Upper lobe of left lung (tissue), 6 donors: Measurements from ENCODE around the gene RRH. TPM values are rescaled to one million over a fixed set of nuclear protein-coding genes. Genes with fewer than 3 reads are reported as not detected.

Source experiments
- ATAC-seq, 2 donors: fragments of 200-7000 bp; cut with Tn5 transposase; one replicate each; pipeline ENCODE4 v1.9.1; 2022; ENCODE audit warnings: mild to moderate bottlenecking in 2 of 2, moderate library complexity in 2 of 2; ENCODE audit not compliant: low FRiP score in 2 of 2
- DNase-seq, 2 donors: peaks; one replicate each; pipeline ENCODE4 v3.0.0-alpha.2; 2019 to 2020
- H3K27ac ChIP-seq, 4 donors: fragments of 200-600 bp; sonication (generic); one replicate each; pipeline ENCODE4 v1.5.1; 2016 to 2019
- H3K27me3 ChIP-seq, 4 donors: fragments of 200-600 bp; sonication (generic); one replicate each; pipeline ENCODE4 v1.5.1; 2017 to 2019
- H3K36me3 ChIP-seq, 4 donors: fragments of 200-600 bp; sonication (generic); one replicate each; pipeline ENCODE4 v1.5.1; 2016 to 2019
- H3K4me1 ChIP-seq, 4 donors: fragments of 200-600 bp; sonication (generic); one replicate each; pipeline ENCODE4 v1.5.1; 2018 to 2019
- H3K4me3 ChIP-seq, 4 donors: fragments of 200-600 bp; sonication (generic); one replicate each; pipeline ENCODE4 v1.5.1; 2017 to 2019; ENCODE audit warnings: mild to moderate bottlenecking in 2 of 4, moderate library complexity in 1 of 4
- H3K9me3 ChIP-seq, 4 donors: fragments of 200-600 bp; sonication (generic); one replicate each; pipeline ENCODE4 v1.5.1; 2018 to 2019
- EP300 ChIP-seq, 4 donors: sonication (generic); formaldehyde crosslinking; IDR thresholded peaks; one replicate each; pipeline ENCODE4 v1.5.1; 2017; ENCODE audit warnings: antibody characterized with exemption in 4 of 4, control low read depth in 2 of 4
- POLR2A ChIP-seq, 4 donors: fragments of 450-650 bp; IDR thresholded peaks; one replicate each; pipeline ENCODE4 v1.5.1; 2016 to 2017; ENCODE audit warnings: antibody characterized with exemption in 4 of 4, mild to moderate bottlenecking in 2 of 4
- POLR2AphosphoS5 ChIP-seq, 2 donors: sonication (generic); formaldehyde crosslinking; IDR thresholded peaks; one replicate each; pipeline ENCODE4 v1.5.1; 2017; ENCODE audit warnings: antibody characterized with exemption in 2 of 2
- WGBS, 2 donors: methylation state at CpG; one replicate each; pipeline ENCODE4 v1.1.5; 2017 to 2018; 5-methylcytosine and 5-hydroxymethylcytosine counted together
- total RNA-seq, 6 donors: library from RNA; depleted of rRNA in 4 of 6; stranded (reverse); fragments of >200 nt in 4 of 6; gene quantifications; one replicate each; pipeline versions ENCODE4 v1.1.0 to v1.2.1, GENCODE V29; 2016 to 2021
- TF ChIP-seq, protein P1 (sequence below), 6 experiments: fragments of 450-650 bp in 4 of 6; fragments of 200-600 bp in 2 of 6; sonication (generic) in 2 of 6; IDR thresholded peaks; one replicate each; pipeline ENCODE4 v1.5.1; 2016 to 2019; ENCODE audit warnings: antibody characterized with exemption in 6 of 6
- donor health status: DM: no; HTN: no; CAD: no; lungs with moderate emphysema.
- donor health status: DM: no; HTN: yes; CAD: no; lungs with severe emphysema.

RRH gene
- total RNA-seq, 6 donors from 2014 or later, result 0.46 TPM; not detected in 5

DNA sequence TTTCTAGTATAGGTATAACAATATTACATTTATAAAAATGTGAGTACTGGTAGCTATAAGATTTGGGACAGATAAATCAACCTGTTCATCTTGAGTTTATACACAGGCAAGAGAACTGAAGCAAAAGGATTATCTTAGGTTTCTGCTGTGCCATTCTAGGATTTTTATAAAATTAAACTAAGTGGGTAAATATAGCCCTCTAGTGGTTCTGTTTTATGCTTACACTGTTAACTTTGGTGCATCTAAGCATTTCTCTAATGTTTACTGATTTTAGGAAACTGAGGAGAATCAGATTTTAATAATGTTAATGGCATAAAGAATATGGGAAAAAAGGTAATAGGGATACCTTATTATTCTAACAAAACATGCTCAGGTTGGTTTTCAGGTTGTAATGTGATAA lies 1.1 kb upstream of the RRH start:
- no peaks in the 10 kb centered on the region for H3K27me3 ChIP-seq
- no peaks in the 10 kb centered on the region for H3K4me1 ChIP-seq
- ATAC-seq (peak in 1 of 2 donors; percentile 64), DNase-seq (no peak)
- peaks cover 4 to 35% (median 5%) of the 10 kb centered on the region in 4 donors for H3K36me3 ChIP-seq
- H3K9me3 ChIP-seq, result no peaks in the 10 kb centered on the region
- no peak overlapping the region for H3K27ac ChIP-seq
- no peak overlapping the region for H3K4me3 ChIP-seq
- TF ChIP-seq, protein P1, sequence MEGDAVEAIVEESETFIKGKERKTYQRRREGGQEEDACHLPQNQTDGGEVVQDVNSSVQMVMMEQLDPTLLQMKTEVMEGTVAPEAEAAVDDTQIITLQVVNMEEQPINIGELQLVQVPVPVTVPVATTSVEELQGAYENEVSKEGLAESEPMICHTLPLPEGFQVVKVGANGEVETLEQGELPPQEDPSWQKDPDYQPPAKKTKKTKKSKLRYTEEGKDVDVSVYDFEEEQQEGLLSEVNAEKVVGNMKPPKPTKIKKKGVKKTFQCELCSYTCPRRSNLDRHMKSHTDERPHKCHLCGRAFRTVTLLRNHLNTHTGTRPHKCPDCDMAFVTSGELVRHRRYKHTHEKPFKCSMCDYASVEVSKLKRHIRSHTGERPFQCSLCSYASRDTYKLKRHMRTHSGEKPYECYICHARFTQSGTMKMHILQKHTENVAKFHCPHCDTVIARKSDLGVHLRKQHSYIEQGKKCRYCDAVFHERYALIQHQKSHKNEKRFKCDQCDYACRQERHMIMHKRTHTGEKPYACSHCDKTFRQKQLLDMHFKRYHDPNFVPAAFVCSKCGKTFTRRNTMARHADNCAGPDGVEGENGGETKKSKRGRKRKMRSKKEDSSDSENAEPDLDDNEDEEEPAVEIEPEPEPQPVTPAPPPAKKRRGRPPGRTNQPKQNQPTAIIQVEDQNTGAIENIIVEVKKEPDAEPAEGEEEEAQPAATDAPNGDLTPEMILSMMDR (IDR thresholded peaks at IDR 0.05), result peak in 4 of 6 experiments; percentile 10 to 41 (median 28)
- no peak for TF ChIP-seq EP300 (IDR thresholded peaks at IDR 0.05)
- no peak for TF ChIP-seq POLR2AphosphoS5 (IDR thresholded peaks at IDR 0.05)

DNA sequence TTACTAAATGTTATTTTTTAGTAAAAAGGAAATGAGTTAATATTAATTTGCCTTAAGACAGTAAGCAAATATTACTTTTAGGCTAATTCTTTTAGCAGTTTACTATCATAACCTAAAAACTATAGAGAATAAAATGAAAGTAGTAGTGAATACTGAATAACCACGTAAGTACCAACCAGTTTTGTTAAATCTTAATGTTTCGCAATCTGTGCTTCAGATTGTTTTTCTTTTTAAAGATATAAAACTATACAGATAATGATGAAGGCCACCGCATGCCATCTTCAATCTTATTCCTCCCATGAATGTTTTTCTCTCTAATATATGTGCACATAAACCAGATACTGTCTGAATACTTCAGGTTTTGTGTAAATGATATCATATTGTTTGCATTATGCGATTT lies 6.0 kb downstream of the RRH start:
- H3K4me1 ChIP-seq, result no peaks in the 10 kb centered on the region
- DNase-seq (no peak), ATAC-seq (no peak)
- no peaks in the 10 kb centered on the region for H3K9me3 ChIP-seq
- no peak overlapping the region for H3K27ac ChIP-seq
- WGBS, 2 donors, result 83 to 87% methylated on average over 4 of the region's 4 CpGs
- no peak overlapping the region for H3K4me3 ChIP-seq
- TF ChIP-seq POLR2A (IDR thresholded peaks at IDR 0.05), result no peak
- no peaks in the 10 kb centered on the region for H3K27me3 ChIP-seq
- no peaks in the 10 kb centered on the region for H3K36me3 ChIP-seq

DNA sequence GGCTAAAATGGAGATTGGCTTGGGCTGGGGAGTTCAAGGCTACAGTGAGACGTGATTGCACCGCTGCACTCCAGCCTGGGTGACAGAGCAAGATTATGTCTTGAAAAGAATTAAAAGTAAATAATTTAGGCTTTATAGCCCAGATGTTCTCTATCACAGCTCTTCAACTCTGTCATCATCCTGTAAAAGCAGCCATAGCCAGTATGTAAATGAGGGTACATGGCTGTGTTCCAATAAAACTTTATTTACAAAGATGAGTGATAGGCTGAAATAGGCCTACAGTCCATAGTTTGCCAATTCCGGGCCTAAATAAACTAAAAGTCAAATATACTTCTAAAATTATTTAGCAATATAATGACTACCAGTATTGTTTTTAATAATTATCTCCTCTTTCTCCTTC lies 9.2 kb downstream of the RRH start:
- H3K36me3 ChIP-seq, result no peaks in the 10 kb centered on the region
- no peak overlapping the region for H3K4me3 ChIP-seq
- DNase-seq (no peak), ATAC-seq (no peak)
- H3K27me3 ChIP-seq, result no peaks in the 10 kb centered on the region
- H3K9me3 ChIP-seq, result no peaks in the 10 kb centered on the region
- 69 to 73% methylated on average over 3 of the region's 3 CpGs for WGBS, 2 donors
- no peak overlapping the region for H3K27ac ChIP-seq
- H3K4me1 ChIP-seq, result no peaks in the 10 kb centered on the region
- TF ChIP-seq EP300 (IDR thresholded peaks at IDR 0.05) (no peak), POLR2A (IDR thresholded peaks at IDR 0.05) (no peak), POLR2AphosphoS5 (IDR thresholded peaks at IDR 0.05) (no peak)
- TF ChIP-seq, protein P1 (IDR thresholded peaks at IDR 0.05), result no peak

DNA sequence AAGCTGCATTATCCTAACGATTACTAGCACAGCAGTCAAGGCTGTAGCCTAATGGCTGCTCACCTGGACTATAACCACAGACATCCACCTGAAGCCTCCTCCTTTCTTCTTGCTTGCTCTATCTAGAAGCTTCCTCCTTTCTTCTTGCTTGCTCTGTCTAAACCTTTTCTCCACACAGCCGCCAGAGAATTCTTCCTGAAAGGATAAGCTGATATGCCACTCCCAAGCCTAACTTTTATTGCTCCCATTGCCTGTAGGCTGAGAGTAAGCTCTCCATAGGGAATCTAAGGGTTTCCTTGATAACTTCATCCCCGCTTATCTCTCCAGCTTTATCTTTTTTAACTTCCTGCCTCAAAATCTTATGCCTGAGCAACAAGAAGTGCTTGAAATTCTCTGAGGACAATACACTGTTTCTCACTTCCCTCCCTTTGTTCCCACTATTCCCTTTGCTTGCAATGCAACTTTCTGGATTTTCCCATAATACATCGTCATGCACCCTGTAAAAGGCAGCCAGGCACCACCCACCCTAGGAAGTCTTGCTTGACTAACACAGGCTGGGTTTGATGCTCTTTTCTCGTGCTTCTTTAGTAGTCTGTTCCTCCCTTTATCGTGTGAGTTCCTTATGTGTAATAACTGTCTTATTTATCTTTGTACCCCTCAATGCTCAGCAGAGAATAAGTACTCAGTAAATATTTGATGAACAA lies 18.8 kb downstream of the RRH start:
- Histone ChIP-seq H3K9me3 (no peaks in the 10 kb centered on the region), H3K27me3 (no peaks in the 10 kb centered on the region), H3K36me3 (no peaks in the 10 kb centered on the region), H3K27ac (no peak overlapping the region), H3K4me3 (no peak overlapping the region), H3K4me1 (no peaks in the 10 kb centered on the region)
- DNase-seq (no peak), ATAC-seq (no peak)
- WGBS, 2 donors, result 41 to 44% methylated on average over 6 of the region's 6 CpGs
- TF ChIP-seq POLR2A (IDR thresholded peaks at IDR 0.05) (no peak), POLR2AphosphoS5 (IDR thresholded peaks at IDR 0.05) (no peak), EP300 (IDR thresholded peaks at IDR 0.05) (no peak)
- TF ChIP-seq, protein P1 (IDR thresholded peaks at IDR 0.05), result no peak

DNA sequence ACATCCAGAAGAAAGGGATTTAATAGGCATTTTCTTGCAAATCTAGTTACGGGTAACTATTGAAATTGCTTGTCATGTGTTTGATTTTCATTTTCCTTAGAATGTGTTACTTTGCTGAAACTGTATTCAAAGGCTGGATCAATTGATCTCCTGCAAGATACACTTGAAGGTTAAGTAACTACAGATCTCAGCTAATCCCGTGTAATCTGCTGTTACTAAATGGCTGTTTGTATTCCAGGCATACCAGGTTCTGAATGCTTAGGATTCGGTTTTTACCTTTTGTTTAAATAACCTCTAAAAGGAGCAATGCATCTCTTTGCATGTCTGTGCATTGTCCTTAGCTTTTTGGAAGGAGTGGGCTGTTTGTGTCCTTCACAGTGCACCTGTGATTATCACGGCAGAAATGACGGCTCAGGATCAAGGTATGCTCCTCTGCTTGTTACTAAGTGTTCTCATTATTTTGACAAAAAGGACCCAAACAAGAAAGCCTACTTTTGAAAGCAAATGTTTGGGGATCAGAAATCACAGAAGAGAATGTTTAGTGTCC lies 20.2 kb downstream of the RRH start, which contains the start of gene LRIT3:
Gene LRIT3, plus strand, starts transcription at position 212 of the 547 bp plus-strand sequence. Its CDS starts 95 bp downstream, at position 307.
- 85 to 90% methylated on average over 5 of the region's 5 CpGs for WGBS, 2 donors
- Histone ChIP-seq H3K27me3 (no peaks in the 10 kb centered on the region), H3K36me3 (no peaks in the 10 kb centered on the region), H3K9me3 (no peaks in the 10 kb centered on the region), H3K4me1 (no peaks in the 10 kb centered on the region), H3K27ac (no peak within 1 kb of the TSS), H3K4me3 (no peak within 1 kb of the TSS)
- no peak for DNase-seq
- ATAC-seq, result no peak
- no peak for TF ChIP-seq EP300 (IDR thresholded peaks at IDR 0.05)
- TF ChIP-seq POLR2AphosphoS5 (IDR thresholded peaks at IDR 0.05), result no peak
- TF ChIP-seq POLR2A (IDR thresholded peaks at IDR 0.05), result no peak
- TF ChIP-seq, protein P1 (IDR thresholded peaks at IDR 0.05), result no peak
